Stimulated activated CD4-positive, alpha-beta T cell treated with anti-CD3 and anti-CD28 coated beads, Interleukin-4, amount 100 ng/mL, for 24 hours (primary cell): ENCODE data around the gene FITM1.

Experiments used
- DNase-seq: peaks from one replicate; pipeline ENCODE4 v3.0.0-alpha.2; 2020

The FITM1 gene

GRCh38 chr14:24165785-24166184 is 35.3 kb downstream of the FITM1 start:
- DNase-seq: no peak

DNA sequence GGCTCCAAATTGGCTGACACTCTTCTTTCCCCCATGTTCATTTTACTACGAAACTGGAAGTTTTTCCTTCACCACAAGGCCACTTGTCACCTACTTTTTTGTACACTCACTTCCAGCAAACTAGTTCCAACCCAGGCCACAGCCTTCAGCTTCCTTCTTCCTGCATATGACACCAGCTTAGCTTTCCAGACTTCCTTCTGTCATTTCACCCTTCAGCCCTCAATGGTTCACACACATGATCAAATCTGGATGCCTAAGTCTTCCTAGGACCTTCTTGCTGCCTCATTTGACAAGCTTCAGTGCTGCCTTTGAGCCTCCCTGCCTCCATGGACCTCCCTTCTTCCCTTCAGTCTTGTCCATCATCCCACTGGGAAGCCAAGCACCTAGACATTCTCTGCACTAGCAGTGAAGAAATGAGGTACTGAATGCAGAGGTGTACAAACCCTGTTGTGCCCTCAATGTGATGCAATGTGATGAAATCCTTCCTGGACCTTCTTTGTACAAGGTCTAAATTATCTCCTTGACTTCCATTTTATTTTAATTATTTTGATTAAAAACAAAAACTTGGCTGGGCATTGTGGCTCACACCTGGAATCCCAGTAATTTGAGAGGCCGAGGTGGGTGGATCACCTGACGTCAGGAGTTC is 37.1 kb downstream of the FITM1 start:
- DNase-seq: no peak

DNA sequence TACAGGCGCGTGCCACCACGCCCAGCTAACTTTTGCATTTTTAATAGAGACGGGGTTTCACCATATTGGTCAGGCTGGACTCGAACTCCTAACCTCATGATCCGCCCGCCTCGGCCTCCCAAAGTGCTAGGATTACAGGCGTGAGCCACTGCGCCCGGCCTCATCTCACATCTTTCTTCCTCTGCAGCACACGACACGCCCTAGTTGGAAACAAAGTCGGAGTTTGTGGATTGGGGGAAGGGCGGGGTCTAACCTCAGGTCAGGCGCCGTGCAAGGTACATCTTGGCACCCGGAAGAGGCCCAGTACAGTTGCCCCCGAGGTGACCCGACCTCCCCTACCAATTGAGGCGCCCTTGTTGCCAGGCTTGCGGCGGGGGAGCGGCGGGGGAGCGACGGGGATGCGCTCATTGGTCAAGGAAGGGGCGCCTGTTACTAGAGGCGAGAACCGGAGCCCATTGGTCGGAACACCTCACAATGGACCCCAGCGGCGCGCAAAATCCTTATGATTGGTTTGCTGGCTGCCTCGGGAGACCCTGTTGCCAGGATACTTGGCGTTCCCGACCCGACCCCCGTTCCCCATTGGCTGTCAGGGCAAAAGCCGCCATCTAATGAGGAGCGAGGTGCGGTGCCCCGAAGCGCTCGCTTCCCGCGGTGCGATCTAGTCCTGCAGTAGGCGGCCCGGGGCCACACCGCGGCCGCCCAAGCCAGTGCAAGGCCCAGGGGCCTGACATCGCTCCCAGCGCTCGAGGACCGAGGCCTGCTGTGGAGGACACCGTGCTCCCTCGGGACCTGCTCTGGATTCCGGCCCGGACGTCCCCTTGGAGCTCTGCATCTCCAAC is 41.2 kb downstream of the FITM1 start, which contains the start of gene REC8:
Gene REC8 (plus strand): TSS at position 659 of the 839 bp plus-strand sequence. CDS start 473 bp downstream, outside the sequence.
- DNase-seq: peak; percentile 70

- no peak for DNase-seq
Measured at GRCh38 chr14:24172261-24172860, 41.9 kb downstream of the FITM1 start.

DNA sequence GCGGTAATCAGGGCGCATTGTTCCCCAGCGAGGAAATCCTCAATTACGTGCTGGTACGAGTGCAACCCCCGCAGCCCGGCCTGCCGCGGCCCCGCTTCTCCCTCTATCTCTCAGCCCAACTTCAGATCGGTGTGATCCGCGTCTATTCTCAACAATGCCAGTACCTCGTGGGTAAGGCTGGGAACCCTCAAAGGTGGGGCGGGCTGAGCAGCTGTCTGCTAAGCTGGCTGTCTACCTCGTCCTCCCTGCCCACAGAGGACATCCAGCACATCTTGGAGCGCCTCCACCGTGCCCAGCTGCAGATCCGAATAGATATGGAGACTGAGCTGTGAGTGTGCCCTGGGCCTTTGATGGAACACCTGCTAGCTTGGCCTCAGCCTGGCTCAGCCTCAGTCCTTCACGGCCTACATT is 42.4 kb downstream of the FITM1 start:
- DNase-seq: no peak

DNA sequence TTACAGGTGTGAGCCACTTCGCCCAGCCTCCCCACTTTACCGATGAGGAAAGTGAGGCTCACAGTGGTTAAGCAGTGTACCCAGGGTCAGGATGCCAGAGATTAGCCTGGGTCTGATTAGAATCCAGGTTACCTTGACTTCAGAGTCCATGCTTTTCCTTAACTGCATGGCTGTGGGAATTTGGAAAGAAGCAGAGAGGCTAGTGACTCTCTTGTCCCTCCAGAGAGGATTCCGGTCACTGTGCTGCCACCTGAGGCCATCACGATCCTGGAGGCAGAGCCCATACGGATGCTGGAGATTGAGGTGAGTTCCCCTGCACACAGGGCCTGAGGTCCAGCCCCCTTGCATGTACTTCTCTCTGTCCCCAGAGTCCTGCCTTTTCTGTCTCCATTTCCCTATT is 46.1 kb downstream of the FITM1 start:
- no peak for DNase-seq

GRCh38 chr14:24177041-24177825 is 46.8 kb downstream of the FITM1 start:
- DNase-seq: no peak

- no peak for DNase-seq
Measured at GRCh38 chr14:24177891-24178290, 47.4 kb downstream of the FITM1 start.

- no peak for DNase-seq
Measured at GRCh38 chr14:24178399-24179178, 48.1 kb downstream of the FITM1 start.

GRCh38 chr14:24179294-24179960 is 49.0 kb downstream of the FITM1 start:
- DNase-seq: no peak

DNA sequence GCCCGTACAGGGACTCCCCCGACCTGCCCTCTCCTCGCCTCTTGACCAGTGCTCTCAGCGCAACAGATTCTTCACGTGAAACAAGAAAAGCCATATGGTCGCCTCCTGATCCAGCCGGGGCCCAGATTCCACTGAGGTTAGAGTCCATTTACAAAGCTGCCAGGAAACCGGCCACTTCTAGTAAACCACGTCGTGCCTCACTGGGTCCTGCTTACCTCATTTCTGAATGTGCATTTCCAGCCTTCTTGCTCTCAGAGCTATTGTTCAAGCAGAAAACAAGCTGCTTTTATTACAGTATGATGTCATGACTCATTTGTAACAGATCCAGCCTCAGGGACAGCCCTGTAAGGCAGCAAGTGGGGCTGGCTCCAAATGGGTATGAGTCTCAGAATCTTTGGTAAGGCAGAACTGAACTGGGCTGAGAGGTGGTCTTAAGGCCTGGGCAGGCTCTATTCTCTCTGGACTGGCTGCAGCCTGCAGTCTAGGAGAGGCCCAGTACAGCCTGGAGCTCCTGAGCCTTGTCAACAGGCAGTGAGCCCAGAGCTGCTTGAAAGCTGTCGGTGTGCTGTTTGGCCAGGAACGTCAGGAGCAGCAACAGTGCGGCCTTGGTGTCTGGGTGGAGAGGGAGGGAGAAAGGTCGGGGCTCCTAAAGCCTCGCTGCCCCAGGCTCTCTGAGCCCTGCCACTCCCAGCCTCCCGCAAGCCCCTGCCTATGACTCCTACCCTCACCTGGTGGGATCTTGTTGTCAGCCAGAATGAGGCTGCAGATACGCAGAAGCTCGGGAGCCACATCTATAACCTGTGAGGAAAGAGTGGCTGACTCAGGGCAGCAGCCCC is 49.7 kb downstream of the FITM1 start:
- DNase-seq: no peak

DNA sequence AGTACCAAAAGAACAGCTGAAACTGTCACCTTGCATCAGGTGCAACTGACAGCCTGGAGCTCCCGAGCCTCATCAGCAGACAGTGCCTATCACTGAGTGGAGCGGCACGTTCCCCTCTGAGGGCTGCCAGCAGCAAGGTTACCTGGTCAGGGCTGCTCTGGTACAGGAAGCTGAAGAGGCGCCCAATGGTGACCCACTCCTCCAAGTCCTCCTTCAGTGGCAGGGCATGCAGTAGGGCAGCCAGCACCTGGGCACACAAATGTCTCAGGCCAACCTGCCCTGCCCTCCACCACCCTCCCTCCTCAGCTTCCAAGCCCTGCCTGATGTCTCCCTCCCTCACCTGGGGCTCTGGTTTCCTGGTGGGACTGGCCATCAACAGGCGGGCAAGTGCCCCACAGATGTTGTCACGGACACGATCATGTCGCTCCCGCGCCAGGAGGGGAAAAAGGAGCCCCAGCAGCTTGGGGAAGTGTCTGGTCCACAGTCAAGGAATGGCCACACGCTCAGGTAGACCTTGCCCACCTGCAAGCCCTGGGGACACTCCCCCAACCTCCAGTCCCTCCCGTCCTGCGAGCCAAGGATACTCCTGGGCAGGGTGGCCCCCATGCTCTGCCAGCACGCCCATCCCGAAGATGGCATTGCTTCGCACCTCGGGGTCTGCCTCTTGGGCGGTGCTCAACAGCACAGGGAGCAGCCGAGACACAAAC is 51.1 kb downstream of the FITM1 start:
- no peak for DNase-seq
